GM18519 (cell line): ENCODE data around the gene COL15A1.

Source experiments
- ATAC-seq: cut with Tn5 transposase; IDR thresholded peaks from one replicate; pipeline ENCODE4 v1.9.1; 2021; ENCODE audit warnings: mild to moderate bottlenecking, moderate library complexity; ENCODE audit not compliant: unreplicated experiment, low FRiP score

COL15A1 gene

DNA sequence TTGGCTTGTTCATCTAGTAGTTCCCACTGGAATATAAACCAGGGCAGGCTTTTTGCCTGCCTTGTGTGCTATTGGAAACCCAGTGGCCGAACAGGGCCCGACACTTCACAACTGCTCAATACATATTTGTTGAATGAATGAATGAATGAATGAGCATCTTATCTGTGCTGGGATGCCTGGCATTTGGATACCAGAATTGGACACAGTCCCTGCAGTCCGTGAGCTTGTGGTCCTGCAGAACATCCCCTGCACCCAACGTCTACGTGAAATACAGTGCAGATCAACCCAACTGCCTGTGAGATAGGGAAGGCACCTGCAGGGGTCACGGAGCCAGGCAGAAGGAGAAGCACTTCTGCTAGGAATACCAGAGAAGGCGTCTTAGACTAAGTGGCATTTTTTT lies 30.0 kb upstream of the COL15A1 start:
- no peak for ATAC-seq

DNA sequence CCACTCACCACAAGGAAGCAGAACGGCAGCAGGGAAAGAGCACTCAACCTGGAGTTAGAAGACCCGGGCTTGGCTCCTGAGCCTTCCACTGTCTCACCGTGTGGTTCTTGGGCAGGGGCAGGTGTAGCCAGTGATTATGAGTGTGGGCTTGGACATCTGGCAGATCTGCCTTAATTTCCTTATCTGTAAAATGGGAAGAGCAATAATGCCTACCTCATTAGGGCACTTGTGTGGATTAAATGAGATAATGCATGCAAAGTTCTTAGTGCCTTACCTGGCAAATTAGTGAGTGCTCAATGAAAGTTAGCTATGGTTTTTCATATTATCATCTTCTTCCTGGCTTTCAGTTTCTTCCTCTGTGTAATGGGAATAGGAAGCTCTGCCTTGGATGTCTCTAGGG lies 28.1 kb upstream of the COL15A1 start:
- ATAC-seq = no peak

DNA sequence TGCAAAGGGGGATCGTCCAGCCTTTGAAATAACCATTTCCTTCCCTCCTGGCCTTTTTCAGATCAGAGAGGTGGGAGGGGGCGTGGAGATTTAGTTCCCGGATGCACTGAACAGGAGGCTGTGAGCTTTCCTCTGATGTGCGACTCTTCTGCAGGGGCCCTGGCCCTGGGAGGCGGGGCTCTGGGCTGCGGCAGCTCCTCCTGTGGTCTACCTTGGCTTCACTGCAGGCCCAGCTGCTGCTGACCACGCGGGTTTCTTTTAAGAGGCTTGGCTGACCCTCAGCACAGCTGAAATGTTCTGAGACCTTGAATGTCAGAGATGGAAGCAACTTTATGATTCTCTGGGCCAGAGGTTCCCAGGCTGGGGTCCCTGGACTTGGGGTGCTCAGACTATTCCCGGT lies 27.0 kb upstream of the COL15A1 start:
- ATAC-seq = no peak

DNA sequence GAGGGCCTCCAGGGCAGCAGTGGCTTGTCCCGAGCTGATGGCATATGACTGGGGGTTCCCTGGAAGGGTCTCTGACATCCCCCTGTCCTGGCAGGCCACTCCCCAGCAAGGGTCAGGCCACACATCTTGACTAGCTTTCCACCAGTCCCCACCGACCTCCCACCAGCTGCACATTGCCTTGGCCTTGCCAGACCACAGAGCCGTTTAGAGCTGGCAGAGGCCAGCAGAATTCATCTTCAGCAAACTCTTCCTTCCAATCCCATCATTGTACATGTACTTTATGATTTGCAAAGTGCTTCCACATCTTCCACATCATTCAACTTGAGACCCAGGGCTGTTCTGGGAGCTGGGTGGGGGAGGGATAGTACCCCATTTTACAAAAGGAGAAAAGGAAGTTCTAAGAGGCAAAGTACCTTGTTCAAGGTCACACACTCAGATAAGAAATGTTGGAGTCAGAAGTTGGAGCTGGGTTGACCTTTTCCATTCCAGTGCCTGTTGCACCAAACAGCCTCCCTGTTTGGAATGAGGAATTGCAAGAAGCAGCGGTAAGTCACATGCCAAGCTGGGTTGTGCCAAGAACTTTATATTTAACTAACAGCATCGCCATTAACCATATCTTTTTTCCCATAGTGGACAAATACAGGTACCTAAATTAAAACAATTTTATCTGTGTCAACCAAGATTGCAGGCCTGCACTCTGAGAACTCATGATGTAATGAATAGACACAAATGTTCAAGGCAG lies 25.8 kb upstream of the COL15A1 start:
- no peak for ATAC-seq

DNA sequence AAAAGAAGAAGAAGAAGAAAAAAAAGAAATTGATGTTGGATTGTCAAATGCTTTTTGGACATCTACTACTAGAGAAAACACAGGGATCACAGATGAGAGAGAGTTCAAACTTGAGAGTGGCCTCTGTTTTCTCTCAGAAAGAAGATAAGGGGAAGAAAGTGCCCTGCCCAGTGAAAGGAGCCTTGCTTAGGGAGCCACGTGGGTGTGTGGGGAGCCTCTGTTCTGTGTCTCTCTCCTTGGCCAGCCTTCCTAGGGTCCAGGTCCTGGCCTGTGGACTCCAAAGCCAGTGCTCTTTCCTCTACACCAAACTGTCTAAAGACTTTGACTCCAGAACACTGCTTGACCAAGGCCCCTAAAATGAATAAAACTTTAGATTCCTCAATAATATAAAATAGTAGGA lies 22.0 kb upstream of the COL15A1 start:
- no peak for ATAC-seq

DNA sequence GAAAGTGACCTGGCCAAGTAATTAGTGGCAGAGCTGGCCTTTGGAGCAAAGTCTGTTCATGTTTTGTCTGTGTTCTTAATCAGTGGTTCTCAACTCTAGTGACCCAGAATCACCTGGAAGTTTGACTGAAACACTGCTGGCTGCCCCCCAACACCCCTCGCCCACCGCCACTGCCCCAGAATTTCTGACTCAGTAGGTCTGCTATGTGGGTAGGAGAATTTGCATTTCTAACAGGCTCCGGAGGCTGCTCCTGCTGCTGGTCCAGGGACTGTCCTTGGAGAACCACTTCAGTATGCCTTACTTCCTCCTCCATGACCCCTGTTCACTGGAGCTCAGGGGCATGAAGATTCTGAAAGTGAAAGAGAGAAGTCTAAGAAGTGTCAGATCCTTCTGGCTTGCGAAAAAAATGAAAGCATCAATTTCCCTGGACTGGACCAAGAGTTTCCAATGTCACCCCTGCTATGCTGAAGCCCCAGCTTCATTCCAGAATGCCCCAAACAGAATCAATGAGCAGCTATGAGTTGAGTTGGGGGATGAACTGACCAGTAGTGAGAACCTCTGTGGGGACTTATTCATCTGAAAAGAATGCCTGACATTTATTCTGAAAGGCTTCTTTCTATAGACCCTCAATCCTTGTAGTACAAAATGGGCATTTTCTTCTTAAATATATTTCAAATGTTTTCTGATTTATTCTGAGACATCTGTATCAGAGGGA lies 20.8 kb upstream of the COL15A1 start:
- ATAC-seq = no peak

DNA sequence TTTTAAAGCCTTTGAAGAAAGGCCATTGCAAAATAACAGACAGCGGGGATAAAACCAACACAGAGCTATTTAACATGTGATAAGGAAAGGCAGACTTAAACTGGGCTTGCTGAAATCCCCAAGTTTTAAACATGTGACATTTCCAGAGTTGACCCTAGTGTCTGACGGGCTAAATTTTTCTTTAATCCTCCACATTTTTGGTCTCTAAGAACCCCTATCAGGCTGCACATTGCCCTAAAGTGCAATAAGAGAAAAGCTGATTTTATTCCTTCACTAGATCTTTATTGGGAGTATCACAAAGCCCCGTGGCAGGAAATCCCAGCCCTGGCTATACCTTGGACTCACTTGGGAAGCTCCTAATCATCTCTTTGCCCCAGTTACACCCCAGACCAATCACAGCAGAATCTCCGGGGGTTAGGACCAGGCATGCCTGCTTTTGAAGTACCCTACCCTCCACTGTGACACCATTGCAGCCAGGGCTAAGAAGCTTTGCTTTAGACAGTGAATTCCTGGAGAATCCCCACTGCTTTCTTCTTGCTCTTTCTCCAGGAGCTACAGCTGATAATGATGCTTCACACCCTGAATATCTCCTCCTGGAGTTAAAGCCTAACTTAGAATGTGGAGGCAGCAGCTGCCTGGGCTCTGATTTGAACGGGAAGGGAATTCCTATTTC lies 20.1 kb upstream of the COL15A1 start:
- ATAC-seq = no peak

DNA sequence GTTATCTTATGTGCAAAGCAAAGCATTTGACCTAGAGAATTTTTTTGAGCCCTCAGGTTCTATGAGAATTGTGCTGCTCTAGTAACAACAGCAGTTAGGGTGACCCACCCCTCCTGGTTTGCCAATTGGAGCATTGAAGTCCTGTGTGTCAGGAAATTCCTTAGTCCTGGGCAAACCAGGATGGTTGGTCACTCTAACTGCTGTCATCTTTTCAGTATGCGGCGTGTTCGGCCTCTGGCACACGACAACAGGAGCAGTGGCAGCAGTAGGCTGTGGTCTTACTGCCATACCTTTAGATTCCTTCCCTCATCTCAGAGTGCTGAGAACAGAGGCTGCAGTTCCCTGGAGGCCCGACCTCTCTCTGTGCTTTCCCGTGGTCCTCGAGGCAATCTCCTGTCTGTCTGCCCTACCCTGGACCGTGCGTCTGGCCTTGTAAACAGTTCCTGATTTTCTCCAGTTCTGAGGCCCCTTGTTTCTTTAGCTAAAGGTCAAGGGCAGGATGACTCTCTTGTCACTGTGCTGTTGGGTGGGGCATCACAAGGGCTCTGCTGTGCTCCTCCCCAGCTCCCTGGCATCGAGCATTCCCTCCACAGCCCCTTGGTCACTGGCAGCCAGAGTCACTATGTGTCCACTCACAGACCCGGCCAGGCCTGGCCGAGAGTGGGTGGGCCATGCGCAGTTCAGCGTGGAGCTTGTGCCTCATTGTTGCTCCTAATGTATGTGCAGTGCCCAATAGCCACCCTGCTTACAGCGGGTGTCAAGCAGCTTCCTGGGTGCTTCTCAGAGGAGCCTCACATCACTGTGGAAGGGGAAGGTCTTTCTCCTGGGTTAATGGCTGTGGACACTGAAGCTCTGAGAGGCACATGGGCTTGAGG lies 18.5 kb upstream of the COL15A1 start:
- ATAC-seq = no peak

DNA sequence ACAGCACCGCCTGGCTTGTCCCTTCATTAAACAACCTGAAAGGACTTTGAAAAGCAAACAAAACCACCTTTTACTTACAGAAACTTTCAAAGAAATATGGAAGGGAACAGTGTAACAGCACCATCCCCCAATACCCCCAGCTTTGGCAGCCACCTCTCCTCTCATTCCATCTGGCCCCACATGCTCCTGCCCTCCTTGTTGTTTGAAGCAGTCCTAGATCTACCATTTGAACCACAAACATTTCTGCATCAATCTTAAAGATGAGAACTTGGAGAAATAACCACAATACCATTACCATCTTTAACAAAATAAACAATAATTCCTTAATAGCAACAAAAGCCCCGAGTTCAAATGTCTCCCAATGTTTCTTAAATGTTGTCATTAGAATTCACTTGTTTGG lies 17.8 kb upstream of the COL15A1 start:
- no peak for ATAC-seq

DNA sequence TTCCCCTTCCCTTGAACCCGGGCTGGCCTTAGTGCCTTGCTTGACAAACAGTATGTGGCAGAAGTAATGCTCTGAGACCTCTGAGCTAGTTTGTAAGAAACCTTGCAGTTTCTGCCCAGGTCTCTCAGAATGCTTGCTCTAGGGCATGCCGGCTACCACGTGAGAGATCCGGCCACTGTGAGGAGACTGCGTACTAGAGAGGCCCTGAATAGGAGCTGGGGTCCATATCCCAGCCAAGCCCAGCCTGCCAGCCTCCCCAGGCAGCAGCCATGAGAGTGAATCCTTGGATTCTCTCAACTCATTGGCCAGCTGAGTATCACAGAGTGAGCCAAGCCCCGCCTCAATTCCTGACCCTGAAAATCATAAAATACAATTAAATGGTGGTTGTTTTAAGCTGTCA lies 16.0 kb upstream of the COL15A1 start:
- no peak for ATAC-seq

DNA sequence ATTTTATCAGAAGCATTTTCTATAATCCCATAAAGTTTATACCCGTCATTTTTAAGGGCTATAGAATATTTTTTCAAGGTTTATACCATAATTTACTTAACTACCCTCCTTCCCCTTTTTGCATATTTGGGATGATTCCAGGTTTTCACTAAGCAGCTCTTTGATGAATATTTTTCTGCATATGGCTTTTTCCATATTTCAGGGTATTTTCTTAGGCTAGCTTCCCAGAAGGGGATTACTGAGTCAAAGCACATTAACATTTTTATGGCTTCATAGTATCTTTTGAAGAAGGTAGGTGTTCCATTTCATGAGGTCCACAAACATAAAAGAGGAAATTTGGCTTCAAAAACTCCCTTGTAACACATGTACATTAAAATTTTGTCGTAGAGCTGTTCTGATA lies 14.6 kb upstream of the COL15A1 start:
- no peak for ATAC-seq

DNA sequence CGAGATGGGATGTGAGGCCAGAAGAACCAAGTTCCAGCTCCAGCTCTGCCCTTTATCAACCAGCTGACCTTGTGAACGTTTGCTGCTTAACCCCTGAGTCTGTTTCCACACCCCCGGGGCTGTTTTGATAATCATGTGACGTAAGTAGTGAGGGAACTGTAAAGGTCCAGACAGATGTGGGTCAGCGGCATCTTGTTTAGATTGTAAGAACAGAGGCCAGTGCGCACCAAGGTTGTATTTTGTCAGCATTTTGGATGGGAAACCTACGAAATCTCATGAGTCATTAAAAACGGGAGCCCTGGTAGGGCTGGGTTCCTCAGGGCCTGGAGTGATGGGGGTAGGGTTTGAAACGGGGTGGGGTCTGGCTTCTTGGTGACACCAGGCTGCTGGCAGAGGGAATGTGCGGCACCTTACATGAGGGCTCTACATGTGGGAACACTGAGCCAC lies 13.8 kb upstream of the COL15A1 start:
- no peak for ATAC-seq

DNA sequence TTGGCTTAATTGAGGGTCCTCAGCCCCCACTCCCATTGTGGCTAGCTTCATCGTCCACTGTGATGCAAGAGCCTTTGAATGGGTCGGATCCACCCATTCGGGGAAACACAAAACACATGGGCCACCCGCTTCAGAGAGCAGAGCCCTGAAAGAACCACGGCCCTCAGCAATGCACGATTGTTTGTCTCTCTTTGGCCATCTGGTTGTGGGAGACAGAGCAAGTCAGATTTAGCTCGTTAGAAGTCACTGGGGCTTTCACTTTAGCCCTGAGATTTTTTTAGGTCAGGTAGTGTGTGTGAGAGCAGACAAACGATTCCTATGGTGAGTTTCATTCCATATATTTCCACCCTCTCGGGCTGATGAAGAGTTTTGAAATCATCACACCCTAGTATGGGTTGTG lies 12.9 kb upstream of the COL15A1 start:
- no peak for ATAC-seq

DNA sequence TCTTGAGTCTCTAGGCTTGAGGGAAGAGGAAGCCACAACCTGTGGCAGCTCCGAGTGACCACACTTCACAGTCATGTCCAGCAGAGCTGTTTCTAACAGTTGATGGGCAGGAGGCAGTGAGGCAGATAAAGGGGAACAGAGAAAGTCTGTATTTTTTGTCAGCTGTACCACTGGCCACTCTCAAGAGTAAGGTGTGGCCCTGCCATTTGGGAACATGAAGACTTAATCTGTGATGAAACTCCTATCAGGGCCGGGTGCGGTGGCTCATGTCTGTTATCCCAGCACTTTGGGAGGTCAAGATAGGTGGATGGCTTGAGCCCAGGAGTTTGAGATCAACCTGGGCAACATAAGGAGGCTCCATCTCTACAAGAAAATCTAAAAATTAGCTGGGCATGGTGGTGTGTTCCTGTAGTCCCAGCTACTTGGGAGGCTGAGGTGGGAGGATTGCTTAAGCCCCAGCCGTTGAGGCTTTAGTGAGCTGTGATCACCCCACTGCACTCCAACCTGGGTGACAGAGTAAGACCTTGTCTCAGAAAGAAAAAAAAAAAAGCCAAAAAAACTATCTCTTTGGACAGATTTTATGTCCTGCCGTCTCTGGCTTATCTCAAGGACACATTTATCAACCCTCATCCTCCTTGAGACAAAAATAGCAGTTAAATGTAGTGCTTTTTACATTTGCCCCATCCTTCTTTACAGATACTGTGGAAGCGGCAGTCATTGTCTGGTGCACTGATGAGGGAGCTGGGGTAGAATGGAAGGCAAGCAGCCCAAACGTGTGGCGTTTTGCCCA lies 11.9 kb upstream of the COL15A1 start:
- ATAC-seq = no peak

DNA sequence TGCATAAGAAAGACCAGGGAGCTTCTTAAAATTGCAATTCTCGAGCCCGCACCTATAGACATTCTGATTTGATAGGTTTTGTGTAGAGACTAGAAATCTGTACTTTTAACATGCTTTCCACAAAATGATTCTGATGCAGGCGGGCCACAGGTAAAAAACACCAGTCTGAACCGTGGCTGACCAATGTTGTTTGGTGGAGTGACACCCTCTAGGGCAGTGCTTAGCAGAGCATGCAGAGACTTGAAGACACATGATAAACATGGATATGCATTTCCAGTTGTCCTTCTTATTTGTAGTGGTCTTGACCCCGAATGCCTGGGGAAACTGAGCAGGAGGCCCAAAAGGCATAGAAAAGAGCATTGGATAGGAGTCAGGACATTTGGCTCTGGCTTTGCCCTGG lies 10.5 kb upstream of the COL15A1 start:
- no peak for ATAC-seq

DNA sequence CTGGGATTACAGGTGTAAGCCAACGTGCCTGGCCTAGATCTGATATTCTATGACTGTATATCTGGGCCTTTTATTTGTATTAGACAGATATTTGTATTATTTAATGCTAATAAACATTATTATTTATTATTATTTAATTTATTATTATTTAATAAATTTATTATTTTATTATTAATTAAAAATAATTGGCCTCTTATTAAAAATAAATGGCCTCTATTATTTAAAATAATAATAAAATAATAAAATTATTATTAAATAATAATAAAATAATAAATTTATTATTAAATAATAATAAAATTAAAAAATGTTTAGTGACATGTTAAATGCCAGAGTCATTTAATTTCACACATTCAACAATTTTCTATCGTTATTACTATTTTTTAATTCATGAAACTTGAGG lies 9.8 kb upstream of the COL15A1 start:
- no peak for ATAC-seq

DNA sequence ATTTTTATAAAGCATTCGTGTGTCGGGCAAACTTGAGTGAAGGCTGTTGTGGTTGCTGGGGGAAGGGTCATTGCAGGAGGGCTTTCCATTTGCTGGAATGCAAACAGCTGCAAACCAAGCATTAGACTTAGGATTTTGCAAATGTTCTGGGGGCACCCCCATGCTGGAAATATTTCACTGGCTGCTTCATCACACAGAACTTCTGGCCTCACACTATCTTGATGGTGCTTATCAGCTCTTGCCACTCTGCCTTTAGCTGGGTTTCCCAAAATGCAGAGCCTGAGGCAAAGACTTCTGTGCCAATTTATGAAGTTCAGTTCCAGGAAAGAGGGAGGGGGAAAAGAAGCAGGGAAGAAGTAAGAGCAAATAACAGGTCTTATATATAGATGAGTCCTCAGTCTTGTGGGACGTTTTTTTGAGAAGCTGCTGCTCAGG lies 8.6 kb upstream of the COL15A1 start:
- ATAC-seq = no peak

DNA sequence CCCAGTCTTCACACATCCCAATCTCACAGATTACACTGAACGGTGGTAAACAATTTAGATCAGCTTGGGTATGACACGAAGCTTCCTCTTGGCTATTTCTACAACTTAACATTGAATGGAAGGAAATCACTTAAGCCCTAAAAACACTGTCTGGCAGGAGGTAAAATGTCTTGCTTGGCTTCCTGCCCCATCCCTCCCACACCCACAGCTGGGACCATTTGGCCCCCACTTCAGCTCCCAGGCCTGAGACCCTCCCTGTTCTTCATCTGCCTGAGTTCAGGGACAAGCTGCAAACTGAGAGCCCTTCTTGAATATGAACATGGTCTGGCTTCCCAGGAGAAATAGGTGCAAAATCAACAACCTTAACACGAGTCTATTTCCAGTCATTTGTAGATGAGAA lies 3.4 kb upstream of the COL15A1 start:
- ATAC-seq = no peak

DNA sequence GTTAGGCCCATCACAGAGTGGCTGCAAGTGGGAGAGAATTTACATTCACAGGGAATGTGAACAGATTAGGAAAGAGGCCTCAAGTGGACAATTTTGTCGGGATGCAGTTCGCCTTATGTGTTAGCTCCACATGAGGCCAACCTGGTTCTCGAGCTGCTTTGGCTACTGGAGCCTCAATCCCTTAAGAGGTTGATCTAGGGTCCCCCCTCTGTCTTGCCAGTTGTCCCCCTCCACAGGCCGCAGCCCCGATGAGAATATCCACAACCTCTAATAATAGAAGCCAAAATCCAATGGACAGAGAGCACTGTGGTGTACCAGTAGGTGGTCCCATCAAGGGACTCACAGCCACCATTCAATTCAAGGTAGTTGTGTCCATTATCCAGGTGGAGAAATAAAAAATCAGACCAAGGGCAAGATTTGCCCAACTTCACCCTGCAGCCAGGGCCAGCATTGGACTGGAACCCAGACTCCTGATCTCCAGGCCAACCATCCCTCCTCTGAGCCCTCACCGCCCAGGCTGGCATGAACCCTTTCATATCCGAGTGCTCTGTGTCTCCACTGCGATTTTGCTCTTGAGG lies 1.7 kb upstream of the COL15A1 start:
- no peak for ATAC-seq
